CMK (cell line): ENCODE measurements around the gene RNF44.
A peak's percentile ranks its signal among the peaks of the same experiment; 100 is the strongest.

ENCODE experiments used
- DNase-seq: peaks from one replicate; pipeline ENCODE4 v3.0.0-alpha.2; 2010; ENCODE audit warnings: low read depth

The RNF44 gene

GRCh38 chr5:176535101-176535663 is 2.0 kb downstream of the RNF44 start:
- no peak for DNase-seq

- no peak for DNase-seq
These were observed 2.6 kb downstream of the RNF44 start for GRCh38 chr5:176534640-176535039.

GRCh38 chr5:176533894-176534611 is 3.1 kb downstream of the RNF44 start:
- DNase-seq: no peak

GRCh38 chr5:176533390-176533789 is 3.8 kb downstream of the RNF44 start:
- peak; percentile 78 for DNase-seq

- no peak for DNase-seq
These were observed 4.4 kb downstream of the RNF44 start for GRCh38 chr5:176532795-176533194.

DNA sequence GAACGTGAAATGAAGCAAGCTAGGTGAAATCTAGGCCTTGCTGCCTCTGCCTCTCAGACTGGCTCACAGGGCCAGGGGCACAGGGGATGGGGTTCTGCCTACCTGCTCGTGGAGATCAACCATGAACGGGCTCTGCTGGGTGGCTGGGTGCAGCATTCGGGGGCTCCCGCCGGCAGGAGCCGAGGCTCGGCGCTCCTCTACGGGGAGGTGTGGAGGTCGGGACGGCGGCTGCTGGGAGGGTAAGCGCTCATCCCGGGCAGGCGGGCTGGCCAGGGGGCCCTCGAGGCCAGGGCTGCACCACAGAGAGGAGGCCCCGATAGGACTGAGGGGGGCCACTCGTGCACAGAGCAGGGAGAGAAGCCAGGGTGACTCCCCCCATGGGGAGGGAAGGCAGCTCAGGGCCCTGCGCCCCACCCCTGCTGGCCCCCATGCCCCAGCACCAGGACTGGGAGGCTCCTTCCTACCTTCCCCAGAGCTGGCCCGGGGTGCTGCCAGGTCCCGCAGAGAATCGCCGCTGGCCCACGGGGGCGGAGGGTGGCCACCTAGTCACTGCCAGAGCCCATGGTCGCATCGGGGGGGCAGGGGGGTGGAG is 5.2 kb downstream of the RNF44 start:
- no peak for DNase-seq

DNA sequence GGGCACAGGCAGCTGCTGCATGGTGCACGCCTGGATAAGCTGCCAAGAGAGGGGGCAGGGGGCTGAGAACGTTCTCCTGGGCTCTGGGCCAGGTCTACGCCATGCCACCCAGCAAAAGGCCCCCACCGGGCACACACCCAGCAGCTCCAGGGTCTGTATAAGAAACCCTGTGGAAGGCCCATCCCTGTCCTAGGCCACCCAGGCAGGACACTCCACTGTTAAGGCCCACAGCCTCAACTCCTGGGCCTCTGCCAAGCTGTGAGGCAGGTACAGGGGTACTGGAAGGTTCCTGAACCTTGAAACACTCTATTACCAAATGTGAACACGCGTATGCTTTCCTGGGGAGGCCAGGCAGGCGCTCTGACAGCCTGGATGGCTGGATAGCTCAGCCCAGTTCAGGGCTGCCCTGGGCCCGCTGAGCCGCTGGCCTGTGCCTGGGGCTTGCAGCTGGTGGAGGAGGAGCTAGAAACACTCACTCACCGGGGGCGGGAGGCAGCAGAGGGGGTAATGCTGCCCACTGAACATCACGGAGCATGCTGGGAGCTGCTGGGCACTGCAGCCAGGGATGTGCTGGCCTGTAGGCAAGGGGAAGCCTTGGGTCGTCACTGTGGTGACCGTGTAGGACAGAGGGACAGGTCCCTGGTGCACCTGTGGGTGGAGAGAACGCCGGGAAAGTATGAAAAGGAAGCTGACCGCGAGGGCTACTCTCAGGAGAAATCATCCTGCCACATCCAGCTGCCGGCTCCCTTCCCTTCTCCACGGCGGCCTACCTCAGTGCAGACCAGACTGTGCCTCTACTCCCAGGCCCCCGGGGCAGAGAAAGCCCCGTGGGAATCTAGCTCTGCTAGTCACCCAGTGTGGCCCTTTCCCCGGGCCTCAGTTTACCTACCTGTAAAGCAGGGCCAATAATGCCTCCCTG is 6.0 kb downstream of the RNF44 start:
- DNase-seq: no peak

- no peak for DNase-seq
These were observed 6.7 kb downstream of the RNF44 start for GRCh38 chr5:176530393-176530982.

GRCh38 chr5:176529741-176530141 is 7.5 kb downstream of the RNF44 start:
- no peak for DNase-seq

DNA sequence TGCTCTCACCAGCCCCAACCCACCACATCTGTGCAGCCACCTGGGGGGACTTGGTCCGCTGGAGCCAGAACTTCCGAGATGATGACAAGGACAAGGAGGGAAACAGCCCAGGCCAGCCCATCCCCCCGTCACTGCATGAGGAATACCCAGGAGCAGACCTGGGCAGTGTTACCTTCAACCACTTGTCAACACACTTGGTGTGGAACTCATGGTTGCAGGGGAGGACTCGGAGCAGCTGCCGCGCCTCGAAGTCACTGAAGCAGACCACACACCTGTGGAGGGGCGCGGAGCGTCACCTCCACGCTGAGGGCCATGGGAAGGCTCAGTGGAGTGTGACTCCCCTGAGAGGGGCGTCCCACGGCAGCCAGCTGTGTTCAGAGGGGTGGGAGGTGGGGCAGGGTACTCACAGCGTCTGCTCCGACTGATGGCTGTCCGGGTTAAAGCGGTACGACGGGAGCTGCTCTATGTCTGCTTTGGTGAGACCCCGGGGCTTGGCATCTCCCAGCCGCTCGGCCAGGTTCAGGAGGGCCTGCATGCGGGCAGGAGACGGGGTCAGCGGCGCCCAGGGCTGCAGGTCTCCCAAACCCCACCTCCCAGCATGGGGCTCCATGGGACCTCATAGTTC is 8.0 kb downstream of the RNF44 start:
- DNase-seq: no peak

- DNase-seq: no peak
These were observed 8.5 kb downstream of the RNF44 start for GRCh38 chr5:176528761-176529115.

DNA sequence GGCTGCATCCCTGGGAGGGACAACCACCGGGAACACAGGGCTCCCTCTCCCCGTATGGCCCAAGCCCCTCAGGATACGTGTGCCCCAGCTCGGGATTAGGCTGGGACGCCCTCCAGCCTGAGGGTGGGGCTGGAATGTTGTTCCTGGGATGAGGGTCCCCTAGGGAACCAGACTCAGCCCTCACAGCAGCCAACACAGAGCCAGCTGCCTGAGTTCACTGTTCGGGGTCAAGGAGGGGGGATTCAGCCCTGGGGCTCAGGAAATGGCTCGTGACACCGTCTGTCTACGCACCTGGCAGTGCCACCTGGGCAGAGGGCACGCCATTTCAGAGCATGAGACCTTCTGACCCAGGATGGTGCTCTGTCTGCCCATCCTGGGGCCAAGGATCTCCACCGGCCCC is 8.9 kb downstream of the RNF44 start:
- no peak for DNase-seq

- DNase-seq: no peak
These were observed 9.7 kb downstream of the RNF44 start for GRCh38 chr5:176527246-176528222.

GRCh38 chr5:176526462-176526861 is 10.7 kb downstream of the RNF44 start:
- DNase-seq: no peak

DNA sequence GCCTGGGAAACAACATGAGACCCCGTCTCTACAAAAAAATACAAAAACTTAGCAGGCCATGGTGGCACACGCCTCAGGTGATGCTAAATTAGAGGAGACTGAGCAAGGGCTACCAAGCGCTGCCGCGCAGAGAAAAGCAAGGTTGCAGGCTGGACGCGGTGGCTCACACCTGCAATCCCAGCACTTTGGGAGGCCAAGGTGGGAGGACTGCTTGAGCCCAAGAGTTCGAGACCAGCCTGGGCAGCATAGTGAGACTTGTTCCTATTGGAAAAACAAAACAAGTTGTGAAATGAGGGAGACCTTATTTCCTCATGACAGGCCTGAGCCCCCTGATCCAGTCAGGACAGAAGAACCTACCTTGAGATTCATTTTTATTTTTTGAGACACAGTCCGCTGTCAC is 11.5 kb downstream of the RNF44 start:
- no peak for DNase-seq

DNA sequence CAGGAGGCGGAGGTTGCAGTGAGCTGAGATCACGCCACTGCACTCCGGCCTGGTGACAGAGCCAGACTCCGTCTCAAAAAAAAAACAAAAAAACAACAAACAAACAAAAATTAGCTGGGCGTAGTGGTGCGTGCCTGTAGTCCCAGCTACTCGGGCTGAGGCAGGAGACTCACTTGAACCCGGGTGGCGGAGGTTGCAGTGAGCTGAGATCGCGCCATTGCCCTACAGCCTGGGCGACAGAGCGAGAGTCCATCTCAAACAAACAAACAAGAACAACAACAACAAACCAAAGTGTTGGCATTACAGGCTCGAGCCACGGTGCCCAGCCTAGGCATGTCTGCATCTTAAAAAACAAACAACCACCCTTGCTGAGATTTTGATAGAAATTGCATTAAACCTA is 12.2 kb downstream of the RNF44 start:
- DNase-seq: no peak

DNA sequence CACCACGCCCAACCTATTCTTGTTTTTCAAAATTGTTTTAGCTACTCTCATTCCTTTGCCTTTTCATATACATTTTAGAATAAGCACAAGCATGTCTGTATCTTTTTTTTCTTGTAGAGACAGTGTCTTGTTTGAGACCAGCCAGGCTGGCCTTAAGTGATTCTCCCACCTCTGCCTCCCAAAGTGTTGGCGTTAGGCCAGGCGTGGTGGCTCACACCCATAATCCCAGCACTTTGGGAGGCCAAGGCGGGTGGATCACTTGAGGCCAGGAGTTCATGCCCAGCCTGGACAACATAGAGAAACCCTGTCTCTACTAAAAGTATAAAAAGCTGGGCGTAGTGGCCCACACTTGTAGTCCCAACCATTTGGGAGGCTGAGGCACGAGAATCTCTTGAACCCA is 13.1 kb downstream of the RNF44 start:
- DNase-seq: no peak

GRCh38 chr5:176521699-176522263 is 15.4 kb downstream of the RNF44 start:
- DNase-seq: no peak

- no peak for DNase-seq
These were observed 15.9 kb downstream of the RNF44 start for GRCh38 chr5:176521286-176521685.
